NCI-H1105 treated with DMSO at 0.1 percent for 48 hours (cell line): ENCODE results near the gene GPC3.
"Not testable (repeated sequence)": the region's sequence is repeated elsewhere in the genome, so short reads cannot be mapped to it uniquely, and the experiment has no call there.

Experiments used
- DNase-seq: peaks from one replicate; lab custom pipeline; 2025; lab: John Stamatoyannopoulos, UW

Gene GPC3

DNA sequence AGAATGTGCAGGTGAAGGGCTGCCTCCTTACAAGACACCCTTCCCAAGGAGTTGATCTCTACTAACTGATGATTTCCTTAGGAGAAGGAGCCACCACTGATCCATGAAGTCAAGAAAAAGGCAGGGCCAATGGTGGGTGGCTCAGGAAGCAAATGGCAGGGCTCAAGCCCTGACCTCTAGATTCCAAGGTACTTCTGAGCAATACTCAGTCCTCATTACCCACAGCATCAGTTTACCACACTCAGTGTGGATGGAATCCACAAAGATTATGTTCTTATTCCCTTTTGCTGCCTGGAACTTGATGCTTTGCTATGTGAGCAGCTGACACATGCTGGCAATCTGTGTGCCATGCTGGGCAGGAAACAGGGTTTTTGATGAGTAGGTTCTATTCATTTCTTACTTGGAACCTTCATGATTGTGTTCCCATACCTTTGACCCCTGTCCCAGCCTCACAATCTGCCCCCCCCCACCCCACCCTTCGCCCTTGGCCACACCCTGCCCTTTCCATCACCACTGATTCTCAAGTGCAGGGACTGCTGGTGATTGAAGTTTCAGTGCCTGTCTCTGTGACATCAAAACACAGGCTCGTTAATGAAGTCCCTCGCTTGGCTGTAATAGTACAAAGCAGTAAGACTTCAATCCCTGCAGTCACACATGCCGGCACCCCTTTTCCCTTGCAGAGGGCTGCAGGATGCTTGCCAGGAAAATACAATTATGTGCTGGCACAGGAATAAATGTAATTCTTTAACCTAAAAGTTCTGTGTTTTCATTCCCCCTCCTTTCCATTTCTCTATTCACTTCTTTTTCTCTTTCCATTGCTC is 434.5 kb downstream of the GPC3 start:
- DNase-seq = no peak

DNA sequence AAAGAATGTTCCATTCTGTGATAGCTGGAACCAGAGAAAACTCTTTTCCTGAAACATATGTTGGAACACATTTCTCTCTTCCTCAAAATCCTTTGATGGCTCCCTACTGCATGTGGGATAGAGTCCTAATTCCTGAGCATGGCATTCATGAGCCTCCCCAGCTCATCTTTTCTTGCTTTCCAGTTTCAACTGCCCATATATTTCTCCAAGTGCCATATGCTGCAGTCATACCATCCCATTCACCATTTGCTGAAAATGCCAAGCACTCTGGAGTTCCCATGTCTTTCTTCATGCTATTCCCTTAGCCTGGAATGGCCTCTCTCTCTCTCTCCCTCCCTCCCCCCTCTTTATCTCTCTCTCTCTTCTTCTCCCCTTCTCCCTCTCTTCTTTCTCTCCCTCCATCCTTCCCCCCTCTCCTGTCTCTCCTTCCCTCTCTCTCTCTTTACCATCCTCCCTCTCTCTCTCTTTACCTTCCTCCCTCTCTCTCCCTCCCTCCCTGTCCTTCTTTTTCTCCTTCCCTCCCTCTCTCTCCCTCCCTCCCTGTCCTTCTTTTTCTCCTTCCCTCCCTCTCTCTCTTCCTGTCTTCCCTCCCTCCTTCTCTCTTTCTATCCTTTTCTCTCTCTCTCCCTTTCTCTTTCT is 436.0 kb downstream of the GPC3 start:
- DNase-seq = no peak

DNA sequence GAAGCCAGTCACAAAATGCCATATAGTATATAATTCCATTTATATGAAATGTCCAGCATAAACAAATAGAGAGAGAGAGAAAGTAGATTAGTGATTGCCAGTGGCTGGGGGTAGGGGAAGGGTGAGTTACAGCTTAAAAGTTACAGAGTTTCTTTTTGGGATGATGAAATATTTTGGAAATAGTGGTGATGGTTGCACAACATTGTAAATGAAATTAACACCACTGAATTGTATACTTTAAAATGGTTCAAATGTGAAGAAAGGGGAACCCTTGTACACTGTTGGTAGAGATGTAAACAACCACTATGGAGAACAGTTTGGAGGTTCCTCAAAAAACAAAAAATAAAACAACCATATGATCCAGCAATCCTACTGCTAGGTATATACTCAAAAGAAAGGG is 439.0 kb downstream of the GPC3 start:
- no peak for DNase-seq

DNA sequence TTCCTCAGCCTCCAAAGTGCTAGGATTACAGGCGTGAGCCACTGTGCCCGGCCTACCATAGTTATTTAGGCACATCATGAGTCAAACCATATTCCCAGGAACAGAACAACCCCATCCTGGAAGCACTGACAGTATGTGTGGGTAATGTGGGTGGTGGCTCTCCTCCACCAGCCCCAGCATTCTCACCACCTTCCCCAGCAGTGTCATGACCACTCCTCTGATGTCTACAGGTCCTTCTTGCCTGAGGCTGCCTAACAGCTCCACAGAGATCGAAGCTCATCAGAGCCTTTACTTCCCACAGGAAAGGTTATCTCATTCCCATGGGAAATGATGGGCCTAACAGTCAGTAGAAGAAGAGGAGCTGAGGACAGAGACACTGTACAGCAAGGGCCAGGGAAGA is 440.6 kb downstream of the GPC3 start:
- no peak for DNase-seq

DNA sequence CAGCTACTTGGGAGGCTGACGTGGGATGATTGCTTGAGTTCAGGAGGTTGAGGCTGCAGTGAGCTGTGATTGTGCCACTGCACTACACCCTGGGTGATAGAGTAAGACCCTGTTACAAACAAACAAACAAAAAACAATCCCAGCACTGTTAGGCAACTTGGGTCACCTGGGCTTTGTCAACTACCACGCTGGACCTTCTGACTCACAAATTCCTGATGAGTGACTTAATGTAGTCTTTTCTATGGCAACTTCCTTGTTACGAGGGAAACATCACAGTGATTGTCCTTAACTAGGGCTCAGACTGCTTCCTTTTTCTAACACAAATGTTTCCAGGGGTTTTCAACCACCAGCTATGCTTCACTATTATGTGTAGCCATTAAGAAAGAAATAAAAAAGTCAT is 441.3 kb downstream of the GPC3 start:
- no peak for DNase-seq

DNA sequence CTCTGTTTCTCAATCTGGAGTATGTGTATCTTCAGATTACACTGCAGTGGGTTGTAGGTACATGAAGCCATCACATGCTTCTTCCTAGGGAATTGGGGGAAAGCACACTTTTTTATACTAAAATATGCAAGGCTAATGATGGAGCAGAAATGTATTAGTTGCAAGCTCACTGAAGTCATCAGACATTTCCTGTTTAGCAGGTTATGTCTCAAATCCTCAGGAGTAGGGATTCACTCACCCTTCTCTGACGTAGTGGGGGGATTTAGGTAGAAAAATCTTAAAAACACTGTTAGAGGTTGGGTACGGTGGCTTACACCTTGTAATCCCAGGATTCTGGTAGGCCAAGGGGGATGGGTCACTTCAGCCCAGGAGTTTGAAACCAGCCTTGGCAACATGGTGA is 441.7 kb downstream of the GPC3 start:
- DNase-seq = no peak

DNA sequence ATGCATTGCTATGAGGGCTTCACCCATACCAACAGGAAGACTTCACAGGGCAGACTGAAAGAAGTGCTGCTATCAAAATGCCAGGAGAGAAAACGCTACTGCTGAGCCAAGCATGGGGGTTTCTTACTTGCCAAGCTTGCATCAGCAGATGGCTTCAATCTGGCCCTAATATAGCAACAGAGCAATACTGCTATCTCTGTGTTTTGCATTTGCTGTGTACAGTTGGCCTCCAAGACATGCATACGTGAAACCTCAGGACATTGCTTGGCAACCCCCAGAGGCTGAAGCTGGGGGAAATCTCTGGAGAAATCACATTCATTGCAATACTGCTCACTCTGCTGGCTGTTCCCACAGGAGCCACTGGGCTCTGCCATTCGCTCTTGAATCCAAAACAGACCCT is 442.9 kb downstream of the GPC3 start:
- no peak for DNase-seq

DNA sequence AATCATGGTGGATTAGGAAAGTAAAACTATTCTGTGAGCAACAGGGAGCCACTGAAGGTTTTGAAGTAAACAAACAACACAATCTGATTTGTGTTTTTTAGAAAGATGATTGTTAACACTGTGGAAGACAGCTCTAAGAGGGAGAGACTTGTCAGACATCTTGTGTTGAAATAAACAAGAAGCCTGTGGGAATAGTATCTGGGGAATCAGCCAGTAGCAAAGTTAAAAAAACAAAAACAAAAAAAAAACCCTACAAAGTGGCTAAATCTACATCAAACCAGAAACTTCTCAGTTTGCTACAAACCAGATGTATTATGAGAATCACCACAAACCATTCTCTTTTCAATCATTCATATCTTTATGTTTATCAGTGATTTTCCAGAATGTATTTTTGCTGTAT is 444.4 kb downstream of the GPC3 start:
- DNase-seq = no peak

DNA sequence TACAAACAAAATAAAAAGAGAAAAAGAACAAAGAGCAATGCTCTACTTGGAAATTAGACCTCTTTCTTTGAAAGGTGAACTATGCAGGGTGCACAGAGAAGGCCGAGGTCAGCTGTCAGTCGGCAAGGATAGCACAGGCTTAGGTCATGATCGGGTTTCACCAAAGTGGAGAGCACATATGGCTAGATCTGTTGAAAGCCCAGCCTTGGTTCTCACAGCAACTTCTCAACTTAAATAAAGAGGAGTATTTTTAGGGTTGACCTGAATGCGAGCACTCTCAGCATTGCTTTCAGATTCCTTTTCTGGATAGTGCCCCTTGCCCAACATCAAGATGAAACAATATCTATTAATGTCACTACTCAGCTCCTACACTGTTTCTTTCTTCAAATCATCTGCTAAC is 447.2 kb downstream of the GPC3 start:
- no peak for DNase-seq

DNA sequence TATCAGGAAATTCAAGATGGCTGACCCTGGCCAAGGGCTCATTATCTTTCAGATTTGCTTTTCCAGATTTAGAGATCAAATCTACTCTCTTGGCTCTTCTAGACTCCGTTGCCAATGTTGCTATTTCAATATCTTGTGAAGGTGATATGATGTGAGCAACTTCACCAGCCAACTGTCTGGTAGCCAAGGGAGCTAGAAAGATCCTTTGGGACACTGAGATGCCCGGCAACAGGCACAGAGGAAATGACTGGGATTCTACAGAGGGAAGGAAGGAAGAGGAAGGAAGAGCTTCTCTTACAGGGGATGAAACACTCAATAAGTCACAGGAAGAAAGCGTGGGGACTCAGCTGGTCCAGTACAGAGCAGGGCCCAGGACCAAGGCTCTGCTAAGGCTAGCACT is 448.3 kb downstream of the GPC3 start:
- DNase-seq = no peak

DNA sequence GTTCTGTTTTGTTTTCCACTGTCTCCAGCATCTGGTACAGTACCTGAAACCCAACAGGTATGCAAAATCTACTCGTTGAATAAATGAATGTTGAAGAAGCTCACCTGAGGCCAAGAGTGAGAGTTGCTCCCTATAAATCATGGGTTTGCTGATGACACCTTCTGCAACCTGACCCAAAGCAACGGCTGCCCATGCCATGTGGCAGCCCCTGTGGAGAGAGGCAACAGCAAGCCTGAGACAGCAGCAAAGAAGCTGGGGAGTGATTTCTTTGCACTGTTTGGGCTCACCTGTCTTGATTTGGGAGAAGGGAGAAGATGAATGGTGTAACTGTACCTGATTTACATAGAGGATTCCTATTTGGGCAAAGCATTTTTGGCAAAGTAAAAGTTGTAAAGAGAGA is 450.3 kb downstream of the GPC3 start:
- no peak for DNase-seq

DNA sequence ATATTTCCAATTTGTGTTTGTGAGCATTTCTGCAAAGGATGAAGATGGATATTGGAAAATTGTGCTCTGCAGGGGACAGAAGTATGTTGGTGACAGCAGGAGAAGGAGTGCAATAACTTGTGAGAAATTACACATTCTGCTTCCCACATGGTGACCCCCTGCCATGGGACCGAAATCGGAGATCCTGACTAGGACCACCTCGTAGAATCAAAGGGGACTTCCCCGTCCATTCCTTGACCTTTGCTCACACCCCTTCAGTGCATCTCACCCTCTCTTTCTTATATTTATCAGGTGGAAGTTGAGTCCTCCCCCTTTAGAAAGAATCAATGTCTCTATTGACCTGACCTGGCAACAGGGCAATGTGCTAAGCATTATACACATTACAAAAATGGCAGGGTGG is 451.2 kb downstream of the GPC3 start:
- no peak for DNase-seq

DNA sequence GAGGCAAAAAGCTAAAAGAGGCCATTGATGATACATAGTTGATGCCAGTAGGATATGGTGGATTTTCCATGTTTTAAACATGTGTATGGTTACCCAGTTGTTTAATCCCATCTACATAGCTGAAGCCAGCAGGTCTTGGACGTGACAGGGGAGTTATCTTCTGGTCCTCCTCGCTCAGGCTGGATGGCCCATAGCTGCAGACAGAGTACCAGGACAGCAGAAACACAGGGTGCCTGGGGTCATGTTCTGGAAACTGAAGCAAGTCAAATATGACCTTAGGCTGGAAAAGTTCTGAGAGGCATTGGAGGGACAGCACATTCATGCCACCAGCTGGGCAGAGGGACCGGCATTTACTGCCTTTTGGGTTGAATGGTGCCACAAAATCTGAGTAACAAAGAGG is 452.1 kb downstream of the GPC3 start:
- no peak for DNase-seq

DNA sequence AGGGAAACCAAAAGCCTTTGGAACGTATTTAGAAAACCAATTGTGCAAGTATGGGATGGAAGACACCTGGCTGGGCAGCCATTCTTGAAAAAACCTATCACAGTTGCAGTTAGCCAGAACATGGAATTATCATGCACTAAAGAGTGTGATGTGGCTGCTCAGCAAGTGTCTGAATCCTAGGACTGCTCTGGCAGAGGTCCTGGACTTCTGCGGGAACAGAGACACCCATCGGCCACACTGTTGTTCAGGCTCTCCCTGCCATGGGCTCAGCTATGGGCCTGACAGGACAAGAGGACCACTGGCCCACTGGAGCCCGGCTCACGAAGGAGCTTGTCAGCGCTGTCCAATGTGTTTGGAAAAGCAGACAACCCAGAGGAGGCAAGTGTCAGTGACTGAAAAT is 454.4 kb downstream of the GPC3 start:
- DNase-seq = no peak

DNA sequence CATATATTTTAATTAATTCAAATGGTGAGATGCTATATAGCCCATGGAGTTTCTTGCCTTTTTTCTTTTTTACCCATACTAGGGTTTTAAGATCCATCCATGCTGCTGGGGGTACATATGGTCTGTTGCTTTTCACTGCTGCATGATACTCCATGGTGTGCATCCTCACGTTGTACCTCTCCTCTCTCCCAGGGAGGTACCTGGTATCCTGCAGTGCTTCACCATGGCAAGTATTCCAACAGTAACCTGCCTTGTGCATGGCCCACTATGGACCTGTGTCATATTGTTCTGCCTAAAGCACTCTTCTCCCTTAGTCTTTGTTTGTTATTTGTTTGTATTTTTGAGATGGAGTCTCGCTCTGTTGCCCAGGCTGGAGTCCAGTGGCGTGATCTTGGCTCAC is 455.8 kb downstream of the GPC3 start:
- DNase-seq = no peak

DNA sequence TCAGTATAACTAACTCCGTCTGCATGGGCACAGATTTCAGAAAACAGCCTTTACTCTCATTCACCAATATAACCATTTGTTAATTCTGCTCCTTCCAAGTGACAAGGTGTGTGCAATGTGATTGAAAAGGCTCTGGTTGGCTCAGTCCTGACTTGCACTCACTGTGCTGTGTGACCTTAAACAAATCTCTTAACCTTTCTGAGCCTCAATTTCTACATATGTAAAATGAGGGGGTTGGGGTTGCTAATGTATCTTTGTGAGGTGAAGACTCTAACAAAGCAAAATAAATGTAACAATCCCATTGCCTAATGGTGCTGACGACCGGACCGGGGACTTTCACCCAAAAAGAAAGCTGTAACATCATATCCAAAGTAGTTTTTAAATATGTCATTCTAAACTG is 457.6 kb downstream of the GPC3 start:
- no peak for DNase-seq

DNA sequence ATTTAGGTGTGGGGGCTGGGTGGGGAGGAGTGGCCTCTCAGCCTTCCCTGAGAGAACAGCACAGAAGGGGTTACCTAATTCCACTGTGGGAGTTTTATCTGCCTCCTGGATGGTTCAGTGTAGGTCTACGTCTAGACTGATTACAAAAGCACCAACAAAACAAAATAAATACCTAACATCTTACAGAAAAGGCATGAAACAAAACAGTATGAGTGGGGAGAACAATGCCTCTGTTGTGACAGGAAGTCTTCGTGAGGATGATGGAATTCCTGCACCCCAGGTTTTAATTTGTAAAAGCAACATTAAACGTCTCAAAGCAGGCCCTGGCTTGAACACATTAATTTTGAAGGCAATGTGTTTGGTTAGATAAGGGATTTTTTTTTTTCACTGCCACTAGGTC is 458.0 kb downstream of the GPC3 start:
- no peak for DNase-seq

DNA sequence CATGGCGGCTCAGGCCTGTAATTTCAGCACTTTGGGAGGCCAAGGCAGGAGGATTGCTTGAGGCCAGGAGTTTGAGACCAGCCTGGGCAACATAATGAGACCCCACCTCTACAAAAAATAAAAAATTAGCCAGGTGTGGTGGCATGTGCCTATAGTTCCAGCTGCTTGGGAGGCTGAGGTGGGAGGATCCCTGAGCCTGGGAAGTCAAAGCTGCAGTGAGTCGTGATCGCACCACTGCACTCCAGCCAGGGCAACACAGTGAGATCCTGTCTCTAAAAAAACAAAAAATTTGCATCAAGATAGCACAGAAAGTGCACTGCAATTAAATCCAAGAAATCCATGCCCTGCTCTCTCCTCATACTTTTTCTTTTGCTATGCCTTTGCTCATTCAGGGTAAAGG is 458.6 kb downstream of the GPC3 start:
- DNase-seq = not testable (repeated sequence)

DNA sequence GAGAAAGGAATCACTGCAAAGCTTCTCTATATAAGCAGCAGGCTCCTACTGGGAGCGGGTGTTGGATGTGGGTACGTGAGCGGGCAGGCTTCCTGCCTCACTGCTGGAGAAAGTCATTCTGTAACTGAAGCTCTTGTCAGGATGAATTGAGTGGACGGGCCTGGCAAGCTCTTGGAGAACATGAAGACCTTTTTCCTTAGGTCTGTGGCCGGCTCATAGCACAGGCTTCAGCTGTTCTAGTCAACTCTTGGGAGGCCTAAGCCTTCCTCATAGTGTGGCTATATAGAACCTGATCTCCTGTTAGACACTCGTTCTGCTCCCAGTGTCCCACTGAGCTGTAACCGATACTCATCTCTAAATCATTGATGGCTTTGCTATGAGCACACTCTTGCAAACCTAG is 461.9 kb downstream of the GPC3 start:
- DNase-seq = no peak

DNA sequence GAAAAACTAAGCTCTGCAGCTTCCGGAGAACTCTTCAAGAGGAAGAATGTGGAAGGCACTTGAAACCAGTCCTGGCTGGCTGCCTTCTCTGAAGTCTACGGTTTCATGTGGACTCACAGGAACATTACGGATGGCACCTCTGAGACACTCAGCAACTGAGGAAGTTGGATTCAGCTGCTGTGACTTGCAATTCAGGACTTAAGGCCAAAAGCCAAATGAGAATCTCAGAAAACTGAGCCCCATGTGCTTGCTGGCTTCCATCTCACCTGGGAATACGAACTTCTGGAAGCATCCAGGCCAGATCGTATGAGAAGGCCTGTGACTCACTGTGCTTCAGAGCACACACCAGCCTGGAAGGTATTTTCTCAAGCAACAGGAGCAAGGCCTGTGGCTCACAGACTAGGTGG is 462.3 kb downstream of the GPC3 start:
- no peak for DNase-seq

DNA sequence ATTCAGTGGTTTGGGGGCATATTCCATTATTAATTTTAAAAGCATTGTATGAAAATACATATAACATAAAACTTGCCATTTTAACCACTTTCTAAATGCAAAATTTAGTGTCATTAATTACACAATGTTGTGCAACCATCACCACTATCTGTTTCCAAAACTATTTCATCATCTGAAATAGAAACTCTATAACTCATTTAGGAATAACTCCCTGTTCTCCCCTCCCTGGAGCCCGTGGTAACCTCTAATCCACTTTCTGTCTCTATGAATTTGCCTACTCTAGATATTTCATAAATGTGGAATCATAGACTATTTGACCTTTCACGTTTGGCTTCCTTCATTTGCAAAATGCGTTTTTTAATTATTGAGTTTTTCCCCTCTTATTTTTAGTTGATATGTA is 468.7 kb downstream of the GPC3 start:
- DNase-seq = no peak

DNA sequence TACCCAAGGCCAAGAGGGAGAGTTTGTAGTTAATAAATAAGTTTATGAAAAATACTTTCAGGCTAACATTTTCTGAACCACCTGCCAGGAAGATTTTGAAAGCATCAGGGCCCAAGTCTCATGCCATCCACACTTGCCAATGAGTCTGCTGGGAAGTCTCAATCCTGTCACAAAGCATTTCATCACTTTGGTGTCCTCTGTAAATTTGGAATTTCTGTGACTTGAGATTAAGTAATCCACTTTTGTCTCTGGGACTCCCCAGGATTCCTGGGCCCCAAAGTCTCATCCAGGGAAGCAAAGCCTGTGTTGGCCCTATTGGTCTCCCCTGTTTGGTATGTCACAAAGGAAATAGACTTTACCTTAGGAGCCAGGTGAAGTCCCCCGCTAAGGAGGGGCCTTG is 470.9 kb downstream of the GPC3 start:
- no peak for DNase-seq

DNA sequence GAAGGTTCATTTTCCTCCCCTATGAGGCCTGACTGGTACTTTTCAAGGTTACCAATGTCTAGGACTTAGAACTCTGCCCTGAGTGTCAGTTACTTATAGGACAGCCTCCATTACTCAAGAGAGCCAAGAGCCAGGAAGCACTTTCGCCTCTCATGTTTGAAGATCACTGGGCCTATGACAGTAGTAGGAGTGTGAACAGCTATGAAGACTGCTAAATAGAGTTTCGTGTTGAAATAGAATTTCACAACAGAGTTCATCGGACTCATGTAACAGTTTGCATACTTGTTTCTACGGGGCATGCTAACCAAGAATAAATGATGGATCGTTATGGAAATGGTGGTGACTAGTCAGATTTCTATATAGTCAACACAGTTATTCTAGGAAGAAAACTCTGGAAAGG is 472.3 kb downstream of the GPC3 start:
- DNase-seq = no peak

DNA sequence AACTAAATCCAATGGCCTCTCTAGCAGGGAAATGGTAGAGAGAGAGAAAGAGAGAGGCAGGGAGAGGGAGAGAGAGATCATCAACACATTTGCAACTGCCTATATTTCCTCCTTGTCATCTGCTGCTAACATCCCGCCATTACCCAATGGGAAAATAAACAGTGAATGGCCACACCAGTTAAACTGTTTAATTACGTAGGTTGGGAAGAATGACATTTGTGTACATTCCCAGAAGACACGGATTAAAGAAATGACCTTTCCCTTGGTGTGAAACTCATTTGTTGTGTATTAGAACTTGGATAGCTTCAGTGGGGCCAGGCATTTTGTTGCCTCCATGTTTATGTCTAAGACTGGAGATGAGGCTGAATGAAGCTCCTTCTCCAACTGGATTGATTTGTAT is 474.4 kb downstream of the GPC3 start:
- DNase-seq = no peak
